GM21619 (cell line): ENCODE results near the gene NCF4.

Experiments used
- ATAC-seq: cut with Tn5 transposase; IDR thresholded peaks from one replicate; pipeline ENCODE4 v1.9.1; 2021; ENCODE audit not compliant: unreplicated experiment

NCF4 gene

GRCh38 chr22:36835903-36836302, 24.9 kb upstream of the NCF4 start:
- ATAC-seq = no peak

- no peak for ATAC-seq
Measured at GRCh38 chr22:36838119-36839030, 22.4 kb upstream of the NCF4 start.

- ATAC-seq = no peak
Measured at GRCh38 chr22:36839356-36840073, 21.3 kb upstream of the NCF4 start.

GRCh38 chr22:36840106-36840505, 20.7 kb upstream of the NCF4 start:
- no peak for ATAC-seq

DNA sequence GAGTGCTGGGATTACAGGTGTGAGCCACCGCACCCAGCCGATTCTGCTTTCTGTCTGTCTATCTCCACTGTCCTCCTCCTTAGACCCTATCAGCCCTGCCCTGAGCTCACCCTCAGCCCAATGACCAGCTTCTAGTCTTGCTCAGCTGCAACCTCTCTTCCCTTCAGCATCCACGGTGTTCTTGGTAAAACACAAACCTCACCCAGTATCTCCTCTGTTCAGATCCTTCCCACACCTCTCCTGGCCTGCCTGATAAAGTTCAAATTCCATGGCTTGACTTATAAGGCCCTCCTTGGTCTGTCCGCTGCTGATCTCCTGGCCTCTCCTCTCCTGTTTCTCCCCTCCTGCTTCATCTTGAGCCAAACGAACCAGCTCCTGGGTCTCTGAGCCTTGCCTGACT, 14.5 kb upstream of the NCF4 start:
- no peak for ATAC-seq

DNA sequence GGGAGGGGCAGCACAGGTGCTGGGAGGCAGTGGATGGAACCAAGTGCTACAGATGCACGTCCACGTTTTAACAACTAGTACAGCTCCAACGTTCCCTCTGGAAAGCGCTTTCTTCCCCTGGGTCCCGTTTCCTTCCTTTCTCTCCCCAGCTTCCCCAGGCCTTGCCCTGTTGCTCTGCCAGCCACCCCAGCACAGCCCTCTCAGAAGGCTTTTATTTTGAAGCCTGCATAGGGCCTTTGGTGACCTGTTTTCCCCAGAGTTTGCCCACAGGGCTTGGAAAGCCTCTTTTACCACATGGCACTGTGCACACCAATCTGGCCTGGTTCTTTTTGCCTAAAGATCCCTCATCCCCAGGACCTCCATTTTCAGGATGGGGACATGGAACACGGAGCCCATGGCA, 13.9 kb upstream of the NCF4 start:
- no peak for ATAC-seq

DNA sequence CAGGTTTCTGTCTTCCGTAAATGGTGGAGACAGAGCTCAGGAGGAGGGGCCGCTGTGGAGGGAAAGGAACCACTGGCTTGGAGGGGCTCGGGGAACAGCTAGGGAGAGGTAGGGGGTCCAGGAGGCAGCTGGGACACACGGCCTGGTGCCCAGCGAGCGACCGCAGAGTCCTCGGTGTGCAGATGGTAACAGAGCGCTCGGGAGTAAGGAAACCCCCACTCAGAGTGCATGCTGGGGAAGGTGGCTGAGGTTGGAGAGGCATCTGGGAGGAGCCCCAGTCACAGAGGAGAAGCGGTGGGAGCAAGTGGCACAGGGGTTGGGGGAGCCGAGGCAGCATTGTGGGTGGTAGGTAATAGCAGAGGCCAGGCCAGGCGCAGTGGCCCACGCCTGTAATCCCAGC, 10.8 kb upstream of the NCF4 start:
- ATAC-seq = no peak

DNA sequence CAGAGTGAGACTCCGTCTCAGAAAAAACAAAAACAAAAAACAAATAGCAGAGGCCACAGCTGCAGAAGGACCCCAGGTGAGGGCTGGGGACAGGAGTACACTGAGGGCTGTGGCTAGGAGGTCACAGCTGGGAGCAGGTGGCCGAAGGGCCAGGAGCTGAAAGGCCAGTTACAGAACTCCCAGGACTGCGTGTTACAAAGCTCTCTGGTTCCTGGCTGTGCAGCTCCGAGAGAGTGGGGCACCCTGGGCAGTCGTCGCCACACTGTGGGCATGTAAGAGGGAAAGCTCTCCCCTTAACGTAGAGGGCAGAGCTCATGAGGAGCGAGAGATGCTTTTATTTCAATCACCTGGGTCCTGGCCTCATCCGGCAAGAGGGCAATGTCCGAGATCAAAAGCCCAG, 10.1 kb upstream of the NCF4 start:
- ATAC-seq = no peak

- no peak for ATAC-seq
Measured at GRCh38 chr22:36852056-36852973, 8.5 kb upstream of the NCF4 start.

GRCh38 chr22:36853407-36854099, 7.3 kb upstream of the NCF4 start:
- ATAC-seq = no peak

DNA sequence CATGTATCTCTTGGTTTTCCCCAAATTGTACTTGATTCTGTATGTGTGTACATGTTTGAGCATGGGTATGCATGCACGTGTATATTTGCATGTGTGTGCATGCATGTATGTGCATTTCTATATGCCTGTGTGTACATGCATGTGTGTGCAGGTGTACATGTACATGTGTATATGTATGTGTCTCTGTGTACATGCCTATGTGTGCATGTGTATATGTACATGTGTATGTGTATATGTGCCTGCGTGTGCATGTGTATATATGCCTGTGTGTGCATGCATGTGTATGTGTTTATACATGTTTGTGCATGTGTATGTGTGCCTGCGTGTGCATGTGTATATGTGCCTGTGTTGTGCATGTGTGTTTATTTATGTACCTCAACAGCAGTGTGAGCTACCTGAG, 5.3 kb upstream of the NCF4 start:
- no peak for ATAC-seq

GRCh38 chr22:36856121-36856791, 4.5 kb upstream of the NCF4 start:
- ATAC-seq = no peak

- ATAC-seq = no peak
Measured at GRCh38 chr22:36856792-36857135, 4.0 kb upstream of the NCF4 start.

- no peak for ATAC-seq
Measured at GRCh38 chr22:36858156-36858555, 2.6 kb upstream of the NCF4 start.

DNA sequence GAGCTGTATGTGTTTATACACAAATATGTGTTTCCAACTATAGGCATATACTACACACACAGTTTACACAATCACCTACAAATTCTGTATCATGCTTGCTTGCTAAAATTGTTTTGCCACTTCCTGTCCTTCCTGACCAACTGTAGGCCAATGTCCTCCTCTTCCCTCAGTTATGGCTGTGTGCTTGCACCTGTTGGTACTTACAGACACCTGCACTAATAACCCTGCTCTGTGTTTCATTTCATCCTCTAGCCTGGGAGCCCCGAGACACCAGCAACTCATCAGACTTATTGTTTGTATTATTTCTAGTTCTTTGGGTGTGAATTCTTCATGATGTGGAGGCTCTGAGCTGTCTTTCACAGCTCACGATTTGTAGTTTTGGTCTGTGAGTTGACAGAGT, 1.8 kb upstream of the NCF4 start:
- ATAC-seq = no peak

GRCh38 chr22:36860017-36860416, 789 bp upstream of the NCF4 start:
- no peak for ATAC-seq

DNA sequence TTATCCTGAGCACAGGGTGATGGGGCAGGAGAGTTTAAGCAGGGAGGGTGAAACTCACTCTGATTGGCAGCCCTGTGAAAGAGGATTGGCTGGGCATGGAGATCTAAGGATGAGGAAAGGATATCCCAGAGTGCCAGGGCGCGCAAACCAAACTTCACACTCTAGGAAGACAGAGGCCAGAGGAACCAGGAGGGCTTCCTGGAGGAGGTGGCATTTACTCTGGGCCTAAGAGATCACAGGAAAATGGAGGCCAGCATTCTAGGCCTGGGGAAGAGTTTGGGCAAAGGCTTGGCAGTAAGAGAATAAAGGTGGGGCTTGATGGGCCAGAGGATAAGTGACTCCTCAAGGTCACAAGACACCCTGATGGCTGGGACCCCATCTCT, 377 bp upstream of the NCF4 start:
- ATAC-seq = no peak

DNA sequence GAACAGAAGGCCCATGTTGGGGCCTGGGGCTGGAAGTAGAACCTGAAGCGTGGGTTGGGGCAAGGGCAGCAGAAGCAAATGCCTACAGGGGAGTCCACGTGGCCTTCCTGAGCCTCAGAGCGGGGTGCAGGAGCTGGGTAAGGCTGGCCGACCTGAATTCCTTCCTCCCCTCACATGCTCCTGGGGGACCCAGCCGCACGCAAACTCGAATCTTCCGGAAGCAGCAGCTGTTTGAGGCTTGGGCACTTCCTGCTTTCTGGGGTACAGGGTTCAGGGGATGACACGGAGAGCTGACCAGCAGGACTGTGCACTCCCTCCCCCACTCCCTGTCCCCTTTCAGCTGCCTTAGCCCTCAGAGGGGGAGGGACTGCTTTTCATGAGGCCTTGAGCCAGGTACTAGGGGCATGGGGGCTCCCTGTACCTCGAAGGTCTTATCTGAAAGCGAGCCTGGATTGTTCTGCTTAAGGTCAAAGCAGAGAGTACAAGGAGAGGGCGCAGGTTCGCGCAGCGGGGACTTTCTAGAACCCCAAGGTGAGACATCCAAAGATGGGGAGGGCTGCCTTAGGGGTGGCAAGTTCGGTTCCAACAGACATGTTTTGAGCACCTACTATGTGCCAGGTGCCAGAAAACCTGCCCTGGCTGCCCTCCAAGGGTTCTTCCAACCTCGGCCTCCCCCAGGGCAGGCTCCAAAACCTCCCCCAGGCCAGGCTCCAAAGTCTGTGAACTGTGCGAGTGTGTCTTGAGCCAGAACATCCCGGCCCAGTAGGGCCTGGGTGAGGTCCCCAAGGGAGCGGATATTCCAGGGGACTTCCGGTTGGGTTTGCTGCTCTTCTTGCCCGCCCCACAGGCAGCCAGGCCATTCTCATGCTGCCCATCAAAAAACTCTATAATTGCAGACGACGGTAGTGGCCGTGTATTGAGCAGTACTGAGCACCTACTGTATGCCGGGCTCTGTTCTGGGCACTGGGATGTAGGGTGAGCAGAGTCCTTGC, 1.7 kb downstream of the NCF4 start:
- ATAC-seq = no peak

DNA sequence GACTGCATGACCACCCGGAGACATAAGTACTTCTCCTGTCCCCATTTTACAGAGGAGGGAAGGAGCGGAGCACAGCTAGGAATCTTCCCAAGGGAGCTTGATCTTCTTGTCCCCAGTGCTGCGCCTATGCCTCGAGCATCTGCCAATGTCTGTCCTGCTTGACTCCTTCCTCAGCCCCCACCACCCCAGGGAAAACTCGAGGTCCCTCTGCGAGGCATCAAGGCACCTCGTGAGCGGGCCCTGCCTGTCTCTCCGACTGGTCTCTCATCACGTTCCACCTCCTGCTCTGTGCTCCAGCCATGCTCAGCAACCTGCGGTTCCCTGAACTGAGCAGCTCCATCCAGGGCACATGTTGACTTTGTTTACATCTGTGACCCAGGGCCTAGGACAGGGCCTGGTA, 2.5 kb downstream of the NCF4 start:
- ATAC-seq = no peak
